Cardiac muscle cell (in vitro differentiated cells and primary cell): ENCODE data around the gene CCR5. TPM values are rescaled to one million over a fixed set of nuclear protein-coding genes. Genes with fewer than 3 reads are reported as not detected.
A peak's percentile ranks its signal among the peaks of the same experiment; 100 is the strongest.

Source experiments
- DNase-seq, 2 donors: peaks; one replicate each; pipeline versions ENCODE4 v3.0.0 to v3.0.0-alpha.2; 2010 to 2017; ENCODE audit warnings: low read depth in 1 of 2, low spot score in 1 of 2
- H3K27ac ChIP-seq: fragments of 200-600 bp; sonication (generic); 2 replicates; pipeline ENCODE4 v1.5.1; 2016
- H3K27me3 ChIP-seq: fragments of 200-600 bp; sonication (generic); 2 replicates; pipeline ENCODE4 v1.6.0; 2016; ENCODE audit warnings: control low read depth
- H3K36me3 ChIP-seq: fragments of 200-600 bp; sonication (generic); 2 replicates; pipeline ENCODE4 v1.5.1; 2016; ENCODE audit warnings: control low read depth
- H3K4me1 ChIP-seq: fragments of 200-600 bp; sonication (generic); 2 replicates; pipeline ENCODE4 v1.8.1; 2017; ENCODE audit warnings: low read depth, mild to moderate bottlenecking, mixed run types
- H3K4me3 ChIP-seq: fragments of 200-600 bp; sonication (generic); 2 replicates; pipeline ENCODE4 v1.5.1; 2016; ENCODE audit warnings: mild to moderate bottlenecking
- H3K9me3 ChIP-seq: fragments of 200-600 bp; sonication (generic); 2 replicates; pipeline ENCODE4 v1.5.1; 2017; ENCODE audit warnings: low read depth, mild to moderate bottlenecking, control low read depth
- polyA plus RNA-seq: library from polyadenylated mRNA; unstranded; fragments of >200 nt; fragmentation: Nextera tagmentation; extraction: Ambion mirVana; gene quantifications from 2 replicates; pipeline ENCODE4 v1.2.1, GENCODE V29; 2016
- total RNA-seq: library from RNA; depleted of rRNA; stranded (reverse); fragments of >200 nt; gene quantifications from 2 replicates; pipeline ENCODE4 v1.2.3, GENCODE V29; 2016
- TF ChIP-seq, protein P1 (sequence below): IDR thresholded peaks from 2 replicates; pipeline ENCODE4 v1.5.1; 2012; ENCODE audit warnings: low read depth, mild to moderate bottlenecking, low read length

Gene CCR5
- total and polyA plus RNA-seq, 2 experiments from 2014 or later: not detected

DNA sequence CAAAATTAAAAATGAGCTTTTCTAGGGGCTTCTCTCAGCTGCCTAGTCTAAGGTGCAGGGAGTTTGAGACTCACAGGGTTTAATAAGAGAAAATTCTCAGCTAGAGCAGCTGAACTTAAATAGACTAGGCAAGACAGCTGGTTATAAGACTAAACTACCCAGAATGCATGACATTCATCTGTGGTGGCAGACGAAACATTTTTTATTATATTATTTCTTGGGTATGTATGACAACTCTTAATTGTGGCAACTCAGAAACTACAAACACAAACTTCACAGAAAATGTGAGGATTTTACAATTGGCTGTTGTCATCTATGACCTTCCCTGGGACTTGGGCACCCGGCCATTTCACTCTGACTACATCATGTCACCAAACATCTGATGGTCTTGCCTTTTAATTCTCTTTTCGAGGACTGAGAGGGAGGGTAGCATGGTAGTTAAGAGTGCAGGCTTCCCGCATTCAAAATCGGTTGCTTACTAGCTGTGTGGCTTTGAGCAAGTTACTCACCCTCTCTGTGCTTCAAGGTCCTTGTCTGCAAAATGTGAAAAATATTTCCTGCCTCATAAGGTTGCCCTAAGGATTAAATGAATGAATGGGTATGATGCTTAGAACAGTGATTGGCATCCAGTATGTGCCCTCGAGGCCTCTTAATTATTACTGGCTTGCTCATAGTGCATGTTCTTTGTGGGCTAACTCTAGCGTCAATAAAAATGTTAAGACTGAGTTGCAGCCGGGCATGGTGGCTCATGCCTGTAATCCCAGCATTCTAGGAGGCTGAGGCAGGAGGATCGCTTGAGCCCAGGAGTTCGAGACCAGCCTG lies 984 bp downstream of the CCR5 start:
- Histone ChIP-seq H3K27me3 (peaks cover 8% of the 10 kb centered on the region), H3K4me3 (no peak overlapping the region), H3K27ac (no peak overlapping the region), H3K4me1 (no peaks in the 10 kb centered on the region), H3K36me3 (no peaks in the 10 kb centered on the region), H3K9me3 (no peaks in the 10 kb centered on the region)
- no peak for DNase-seq
- TF ChIP-seq, protein P1, sequence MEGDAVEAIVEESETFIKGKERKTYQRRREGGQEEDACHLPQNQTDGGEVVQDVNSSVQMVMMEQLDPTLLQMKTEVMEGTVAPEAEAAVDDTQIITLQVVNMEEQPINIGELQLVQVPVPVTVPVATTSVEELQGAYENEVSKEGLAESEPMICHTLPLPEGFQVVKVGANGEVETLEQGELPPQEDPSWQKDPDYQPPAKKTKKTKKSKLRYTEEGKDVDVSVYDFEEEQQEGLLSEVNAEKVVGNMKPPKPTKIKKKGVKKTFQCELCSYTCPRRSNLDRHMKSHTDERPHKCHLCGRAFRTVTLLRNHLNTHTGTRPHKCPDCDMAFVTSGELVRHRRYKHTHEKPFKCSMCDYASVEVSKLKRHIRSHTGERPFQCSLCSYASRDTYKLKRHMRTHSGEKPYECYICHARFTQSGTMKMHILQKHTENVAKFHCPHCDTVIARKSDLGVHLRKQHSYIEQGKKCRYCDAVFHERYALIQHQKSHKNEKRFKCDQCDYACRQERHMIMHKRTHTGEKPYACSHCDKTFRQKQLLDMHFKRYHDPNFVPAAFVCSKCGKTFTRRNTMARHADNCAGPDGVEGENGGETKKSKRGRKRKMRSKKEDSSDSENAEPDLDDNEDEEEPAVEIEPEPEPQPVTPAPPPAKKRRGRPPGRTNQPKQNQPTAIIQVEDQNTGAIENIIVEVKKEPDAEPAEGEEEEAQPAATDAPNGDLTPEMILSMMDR: no peak

DNA sequence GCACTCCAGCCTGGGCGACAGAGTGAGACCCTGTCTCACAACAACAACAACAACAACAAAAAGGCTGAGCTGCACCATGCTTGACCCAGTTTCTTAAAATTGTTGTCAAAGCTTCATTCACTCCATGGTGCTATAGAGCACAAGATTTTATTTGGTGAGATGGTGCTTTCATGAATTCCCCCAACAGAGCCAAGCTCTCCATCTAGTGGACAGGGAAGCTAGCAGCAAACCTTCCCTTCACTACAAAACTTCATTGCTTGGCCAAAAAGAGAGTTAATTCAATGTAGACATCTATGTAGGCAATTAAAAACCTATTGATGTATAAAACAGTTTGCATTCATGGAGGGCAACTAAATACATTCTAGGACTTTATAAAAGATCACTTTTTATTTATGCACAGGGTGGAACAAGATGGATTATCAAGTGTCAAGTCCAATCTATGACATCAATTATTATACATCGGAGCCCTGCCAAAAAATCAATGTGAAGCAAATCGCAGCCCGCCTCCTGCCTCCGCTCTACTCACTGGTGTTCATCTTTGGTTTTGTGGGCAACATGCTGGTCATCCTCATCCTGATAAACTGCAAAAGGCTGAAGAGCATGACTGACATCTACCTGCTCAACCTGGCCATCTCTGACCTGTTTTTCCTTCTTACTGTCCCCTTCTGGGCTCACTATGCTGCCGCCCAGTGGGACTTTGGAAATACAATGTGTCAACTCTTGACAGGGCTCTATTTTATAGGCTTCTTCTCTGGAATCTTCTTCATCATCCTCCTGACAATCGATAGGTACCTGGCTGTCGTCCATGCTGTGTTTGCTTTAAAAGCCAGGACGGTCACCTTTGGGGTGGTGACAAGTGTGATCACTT lies 2.0 kb downstream of the CCR5 start:
- peak; percentile 30 to 51 for DNase-seq
- Histone ChIP-seq H3K27me3 (peaks cover 8% of the 10 kb centered on the region), H3K36me3 (no peaks in the 10 kb centered on the region), H3K4me1 (no peaks in the 10 kb centered on the region), H3K9me3 (no peaks in the 10 kb centered on the region), H3K27ac (no peak overlapping the region), H3K4me3 (no peak overlapping the region)
- TF ChIP-seq, protein P1: peak; percentile 65

DNA sequence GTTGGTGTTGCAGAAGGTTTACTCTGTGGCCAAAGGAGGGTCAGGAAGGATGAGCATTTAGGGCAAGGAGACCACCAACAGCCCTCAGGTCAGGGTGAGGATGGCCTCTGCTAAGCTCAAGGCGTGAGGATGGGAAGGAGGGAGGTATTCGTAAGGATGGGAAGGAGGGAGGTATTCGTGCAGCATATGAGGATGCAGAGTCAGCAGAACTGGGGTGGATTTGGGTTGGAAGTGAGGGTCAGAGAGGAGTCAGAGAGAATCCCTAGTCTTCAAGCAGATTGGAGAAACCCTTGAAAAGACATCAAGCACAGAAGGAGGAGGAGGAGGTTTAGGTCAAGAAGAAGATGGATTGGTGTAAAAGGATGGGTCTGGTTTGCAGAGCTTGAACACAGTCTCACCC lies 4.0 kb downstream of the CCR5 start:
- DNase-seq: no peak
- H3K4me1 ChIP-seq: no peaks in the 10 kb centered on the region
- H3K36me3 ChIP-seq: no peaks in the 10 kb centered on the region
- H3K27ac ChIP-seq: no peak overlapping the region
- TF ChIP-seq, protein P1: no peak
- no peak overlapping the region for H3K4me3 ChIP-seq
- peaks cover 8% of the 10 kb centered on the region for H3K27me3 ChIP-seq
- H3K9me3 ChIP-seq: no peaks in the 10 kb centered on the region

DNA sequence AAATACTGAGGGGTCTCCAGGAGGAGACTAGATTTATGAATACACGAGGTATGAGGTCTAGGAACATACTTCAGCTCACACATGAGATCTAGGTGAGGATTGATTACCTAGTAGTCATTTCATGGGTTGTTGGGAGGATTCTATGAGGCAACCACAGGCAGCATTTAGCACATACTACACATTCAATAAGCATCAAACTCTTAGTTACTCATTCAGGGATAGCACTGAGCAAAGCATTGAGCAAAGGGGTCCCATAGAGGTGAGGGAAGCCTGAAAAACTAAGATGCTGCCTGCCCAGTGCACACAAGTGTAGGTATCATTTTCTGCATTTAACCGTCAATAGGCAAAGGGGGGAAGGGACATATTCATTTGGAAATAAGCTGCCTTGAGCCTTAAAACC lies 4.5 kb downstream of the CCR5 start:
- Histone ChIP-seq H3K27me3 (peaks cover 8% of the 10 kb centered on the region), H3K4me3 (no peak overlapping the region), H3K36me3 (no peaks in the 10 kb centered on the region), H3K9me3 (no peaks in the 10 kb centered on the region), H3K27ac (no peak overlapping the region), H3K4me1 (no peaks in the 10 kb centered on the region)
- DNase-seq: no peak
- TF ChIP-seq, protein P1: no peak

DNA sequence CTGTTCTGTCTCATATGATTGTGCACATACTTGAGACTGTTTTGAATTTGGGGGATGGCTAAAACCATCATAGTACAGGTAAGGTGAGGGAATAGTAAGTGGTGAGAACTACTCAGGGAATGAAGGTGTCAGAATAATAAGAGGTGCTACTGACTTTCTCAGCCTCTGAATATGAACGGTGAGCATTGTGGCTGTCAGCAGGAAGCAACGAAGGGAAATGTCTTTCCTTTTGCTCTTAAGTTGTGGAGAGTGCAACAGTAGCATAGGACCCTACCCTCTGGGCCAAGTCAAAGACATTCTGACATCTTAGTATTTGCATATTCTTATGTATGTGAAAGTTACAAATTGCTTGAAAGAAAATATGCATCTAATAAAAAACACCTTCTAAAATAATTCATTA lies 5.1 kb downstream of the CCR5 start:
- TF ChIP-seq, protein P1: no peak
- Histone ChIP-seq H3K9me3 (no peaks in the 10 kb centered on the region), H3K36me3 (no peaks in the 10 kb centered on the region), H3K4me3 (no peak overlapping the region), H3K27me3 (peaks cover 8% of the 10 kb centered on the region), H3K4me1 (no peaks in the 10 kb centered on the region), H3K27ac (no peak overlapping the region)
- DNase-seq: no peak
